ENCODE data around the gene C14orf119.

GRCh38 chr14:23052671-23053070, 42.6 kb upstream of the C14orf119 start:
- TF ChIP-seq CTCF (IDR thresholded peaks at IDR 0.05) (no peak), EZH2phosphoT487 (IDR thresholded peaks at IDR 0.05) (no peak), EZH2 (IDR thresholded peaks at IDR 0.05) (no peak)

Data from neural progenitor cell (in vitro differentiated cells).